ENCODE results near the gene SRRM4.

SRRM4 gene, protein sequence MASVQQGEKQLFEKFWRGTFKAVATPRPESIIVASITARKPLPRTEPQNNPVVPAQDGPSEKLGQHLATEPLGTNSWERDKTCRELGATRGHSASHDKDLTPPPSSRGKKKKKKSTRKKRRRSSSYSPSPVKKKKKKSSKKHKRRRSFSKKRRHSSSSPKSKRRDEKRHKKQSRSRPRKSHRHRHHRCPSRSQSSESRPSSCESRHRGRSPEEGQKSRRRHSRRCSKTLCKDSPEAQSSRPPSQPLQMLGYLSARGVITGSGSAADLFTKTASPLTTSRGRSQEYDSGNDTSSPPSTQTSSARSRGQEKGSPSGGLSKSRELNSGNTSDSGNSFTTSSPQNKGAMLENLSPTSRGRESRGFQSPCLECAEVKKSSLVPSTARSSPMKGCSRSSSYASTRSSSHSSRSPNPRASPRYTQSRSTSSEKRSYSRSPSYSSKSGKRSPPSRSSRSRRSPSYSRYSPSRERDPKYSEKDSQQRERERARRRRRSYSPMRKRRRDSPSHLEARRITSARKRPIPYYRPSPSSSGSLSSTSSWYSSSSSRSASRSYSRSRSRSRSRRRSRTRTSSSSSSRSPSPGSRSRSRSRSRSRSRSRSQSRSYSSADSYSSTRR

GRCh38 chr12:118981285-118982211, at the start of gene SRRM4:
Gene SRRM4 (plus strand): TSS chr12:118981541. CDS start chr12:118981883, 342 bp downstream.
- H3K9ac ChIP-seq (ENCODE audit: low read length in 2 of 2), result no peak within 1 kb of the TSS
- peaks cover 26 to 28% of the 10 kb centered on the region in 2 donors for H3K27me3 ChIP-seq (ENCODE audit: control insufficient read depth in 1 of 2, insufficient read depth in 2 of 2, low read length in 2 of 2)
- H3K9me3 ChIP-seq (ENCODE audit: control insufficient read depth in 2 of 2, low read length in 2 of 2), result peaks cover 0 to 2% of the 10 kb centered on the region in 2 donors
- H3K4me1 ChIP-seq (ENCODE audit: control insufficient read depth, insufficient read depth, low read length), result no peaks in the 10 kb centered on the region
- H3K27ac ChIP-seq (ENCODE audit: low read length), result no peak within 1 kb of the TSS
- H3K36me3 ChIP-seq (ENCODE audit: control insufficient read depth in 2 of 2, insufficient read depth in 2 of 2, low read length in 2 of 2), result no peaks in the 10 kb centered on the region
- peak within 1 kb of the TSS in 1 of 2 donors; percentile 49 for H3K4me3 ChIP-seq (ENCODE audit: low read length in 2 of 2)

GRCh38 chr12:118946256-118946655, 35.1 kb upstream of the SRRM4 start:
- H3K36me3 ChIP-seq (ENCODE audit: control insufficient read depth in 2 of 2, insufficient read depth in 2 of 2, low read length in 2 of 2), result no peaks in the 10 kb centered on the region
- H3K27me3 ChIP-seq (ENCODE audit: control insufficient read depth in 1 of 2, insufficient read depth in 2 of 2, low read length in 2 of 2), result no peaks in the 10 kb centered on the region
- H3K9ac ChIP-seq (ENCODE audit: low read length in 2 of 2), result no peak overlapping the region
- peaks cover 0 to 4% of the 10 kb centered on the region in 2 donors for H3K9me3 ChIP-seq (ENCODE audit: control insufficient read depth in 2 of 2, low read length in 2 of 2)
- H3K4me1 ChIP-seq (ENCODE audit: control insufficient read depth, insufficient read depth, low read length), result no peaks in the 10 kb centered on the region
- no peak overlapping the region for H3K4me3 ChIP-seq (ENCODE audit: low read length in 2 of 2)
- no peak overlapping the region for H3K27ac ChIP-seq (ENCODE audit: low read length)

GRCh38 chr12:118958520-118958919, 22.8 kb upstream of the SRRM4 start:
- H3K9ac ChIP-seq (ENCODE audit: low read length in 2 of 2), result no peak overlapping the region
- H3K4me3 ChIP-seq (ENCODE audit: low read length in 2 of 2), result no peak overlapping the region
- peaks cover 0 to 4% of the 10 kb centered on the region in 2 donors for H3K9me3 ChIP-seq (ENCODE audit: control insufficient read depth in 2 of 2, low read length in 2 of 2)
- no peaks in the 10 kb centered on the region for H3K36me3 ChIP-seq (ENCODE audit: control insufficient read depth in 2 of 2, insufficient read depth in 2 of 2, low read length in 2 of 2)
- no peaks in the 10 kb centered on the region for H3K4me1 ChIP-seq (ENCODE audit: control insufficient read depth, insufficient read depth, low read length)
- no peaks in the 10 kb centered on the region for H3K27me3 ChIP-seq (ENCODE audit: control insufficient read depth in 1 of 2, insufficient read depth in 2 of 2, low read length in 2 of 2)
- no peak overlapping the region for H3K27ac ChIP-seq (ENCODE audit: low read length)

DNA sequence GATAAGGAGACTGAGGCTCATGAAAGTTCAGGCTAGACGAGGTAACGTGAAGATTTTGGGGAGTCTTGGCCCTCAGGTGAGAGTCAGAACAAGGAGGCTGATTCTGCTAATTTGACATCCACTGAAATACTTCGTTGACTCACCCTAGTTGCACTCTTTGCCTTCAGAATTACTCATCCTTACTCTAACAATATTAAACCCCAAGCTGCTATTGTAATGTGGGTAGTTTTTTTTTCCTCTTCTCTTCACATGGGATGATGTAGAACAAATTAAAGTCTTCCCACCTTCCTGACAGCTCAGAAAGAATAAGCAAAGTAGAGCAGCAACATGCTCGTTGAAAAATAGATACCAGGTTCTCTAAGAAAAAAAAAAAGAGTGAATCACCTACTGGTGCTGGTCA, 22.0 kb upstream of the SRRM4 start:
- Histone ChIP-seq H3K4me3 (ENCODE audit: low read length in 2 of 2) (no peak overlapping the region), H3K27ac (ENCODE audit: low read length) (no peak overlapping the region), H3K9me3 (ENCODE audit: control insufficient read depth in 2 of 2, low read length in 2 of 2) (peaks cover 1 to 4% of the 10 kb centered on the region in 2 donors), H3K4me1 (ENCODE audit: control insufficient read depth, insufficient read depth, low read length) (no peaks in the 10 kb centered on the region), H3K27me3 (ENCODE audit: control insufficient read depth in 1 of 2, insufficient read depth in 2 of 2, low read length in 2 of 2) (no peaks in the 10 kb centered on the region), H3K36me3 (ENCODE audit: control insufficient read depth in 2 of 2, insufficient read depth in 2 of 2, low read length in 2 of 2) (no peaks in the 10 kb centered on the region), H3K9ac (ENCODE audit: low read length in 2 of 2) (no peak overlapping the region)

GRCh38 chr12:118959985-118960560, 21.3 kb upstream of the SRRM4 start:
- H3K36me3 ChIP-seq (ENCODE audit: control insufficient read depth in 2 of 2, insufficient read depth in 2 of 2, low read length in 2 of 2), result no peaks in the 10 kb centered on the region
- no peaks in the 10 kb centered on the region for H3K27me3 ChIP-seq (ENCODE audit: control insufficient read depth in 1 of 2, insufficient read depth in 2 of 2, low read length in 2 of 2)
- H3K9me3 ChIP-seq (ENCODE audit: control insufficient read depth in 2 of 2, low read length in 2 of 2), result peaks cover 3 to 4% of the 10 kb centered on the region in 2 donors
- H3K4me3 ChIP-seq (ENCODE audit: low read length in 2 of 2), result no peak overlapping the region
- H3K27ac ChIP-seq (ENCODE audit: low read length), result no peak overlapping the region
- H3K9ac ChIP-seq (ENCODE audit: low read length in 2 of 2), result no peak overlapping the region
- H3K4me1 ChIP-seq (ENCODE audit: control insufficient read depth, insufficient read depth, low read length), result no peaks in the 10 kb centered on the region

DNA sequence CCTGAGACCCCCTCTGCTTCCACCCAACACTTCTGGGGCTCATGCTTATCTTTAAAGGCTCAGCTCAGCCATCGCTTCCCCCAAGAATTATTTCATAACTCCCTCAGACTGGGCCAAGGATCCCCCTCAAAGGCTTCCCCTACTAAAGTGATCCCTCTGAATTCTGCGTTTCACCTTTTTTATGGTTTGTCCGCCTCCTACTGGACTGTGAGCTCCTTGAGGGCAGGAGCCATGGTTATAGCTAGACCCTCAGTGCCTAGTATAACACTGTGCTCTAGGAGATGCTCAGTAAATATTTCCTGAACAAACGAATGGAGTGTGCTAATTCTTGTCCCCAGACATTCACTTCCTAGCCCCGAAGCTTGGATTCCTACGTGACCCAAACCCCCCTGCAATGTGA, 20.5 kb upstream of the SRRM4 start:
- H3K9me3 ChIP-seq (ENCODE audit: control insufficient read depth in 2 of 2, low read length in 2 of 2), result peaks cover 3 to 4% of the 10 kb centered on the region in 2 donors
- no peak overlapping the region for H3K27ac ChIP-seq (ENCODE audit: low read length)
- no peak overlapping the region for H3K4me3 ChIP-seq (ENCODE audit: low read length in 2 of 2)
- no peaks in the 10 kb centered on the region for H3K27me3 ChIP-seq (ENCODE audit: control insufficient read depth in 1 of 2, insufficient read depth in 2 of 2, low read length in 2 of 2)
- no peaks in the 10 kb centered on the region for H3K4me1 ChIP-seq (ENCODE audit: control insufficient read depth, insufficient read depth, low read length)
- no peaks in the 10 kb centered on the region for H3K36me3 ChIP-seq (ENCODE audit: control insufficient read depth in 2 of 2, insufficient read depth in 2 of 2, low read length in 2 of 2)
- no peak overlapping the region for H3K9ac ChIP-seq (ENCODE audit: low read length in 2 of 2)

DNA sequence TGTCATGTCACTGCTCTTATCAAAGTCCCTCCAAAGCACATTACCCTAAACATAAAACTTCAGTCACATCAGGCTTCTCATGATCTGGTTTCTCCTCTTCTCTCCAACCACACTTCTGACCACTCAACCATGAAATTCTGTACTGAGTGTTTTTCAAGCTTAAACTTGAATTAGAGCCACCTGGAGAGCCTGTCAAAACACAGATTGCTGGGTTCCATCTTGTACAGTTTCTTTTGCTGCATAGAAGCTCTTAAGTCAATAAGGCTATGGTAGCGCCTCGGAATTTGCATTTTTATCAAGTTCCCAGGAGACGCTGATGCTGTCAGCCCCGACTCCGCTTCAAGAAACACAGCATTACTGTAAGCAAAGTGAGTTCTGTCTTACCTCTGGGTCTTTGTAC, 16.4 kb upstream of the SRRM4 start:
- no peaks in the 10 kb centered on the region for H3K27me3 ChIP-seq (ENCODE audit: control insufficient read depth in 1 of 2, insufficient read depth in 2 of 2, low read length in 2 of 2)
- H3K9me3 ChIP-seq (ENCODE audit: control insufficient read depth in 2 of 2, low read length in 2 of 2), result peaks cover 3 to 4% of the 10 kb centered on the region in 2 donors
- no peaks in the 10 kb centered on the region for H3K36me3 ChIP-seq (ENCODE audit: control insufficient read depth in 2 of 2, insufficient read depth in 2 of 2, low read length in 2 of 2)
- no peak overlapping the region for H3K27ac ChIP-seq (ENCODE audit: low read length)
- no peak overlapping the region for H3K9ac ChIP-seq (ENCODE audit: low read length in 2 of 2)
- no peaks in the 10 kb centered on the region for H3K4me1 ChIP-seq (ENCODE audit: control insufficient read depth, insufficient read depth, low read length)
- H3K4me3 ChIP-seq (ENCODE audit: low read length in 2 of 2), result no peak overlapping the region

DNA sequence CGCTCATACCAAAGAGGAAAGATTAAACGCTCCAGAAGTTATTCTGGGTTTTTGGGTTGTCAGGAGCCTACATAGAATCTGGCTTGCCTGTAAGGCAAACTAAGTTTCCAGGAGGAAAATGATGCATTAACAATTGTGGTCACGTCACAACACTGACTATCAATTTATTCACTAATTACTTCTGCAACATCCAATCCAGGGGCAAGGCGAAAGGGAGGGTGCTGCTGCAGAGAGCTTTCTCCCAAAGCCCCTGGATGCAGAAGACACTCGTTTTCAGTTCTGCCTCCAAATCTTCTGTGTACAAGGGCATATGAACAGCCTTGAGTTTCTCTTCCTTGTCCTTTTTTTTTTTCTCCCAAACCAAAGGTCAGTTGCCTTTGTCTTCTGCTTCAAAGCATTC, 10.5 kb upstream of the SRRM4 start:
- H3K9me3 ChIP-seq (ENCODE audit: control insufficient read depth in 2 of 2, low read length in 2 of 2), result no peaks in the 10 kb centered on the region
- H3K27me3 ChIP-seq (ENCODE audit: control insufficient read depth in 1 of 2, insufficient read depth in 2 of 2, low read length in 2 of 2), result no peaks in the 10 kb centered on the region
- H3K27ac ChIP-seq (ENCODE audit: low read length), result no peak overlapping the region

DNA sequence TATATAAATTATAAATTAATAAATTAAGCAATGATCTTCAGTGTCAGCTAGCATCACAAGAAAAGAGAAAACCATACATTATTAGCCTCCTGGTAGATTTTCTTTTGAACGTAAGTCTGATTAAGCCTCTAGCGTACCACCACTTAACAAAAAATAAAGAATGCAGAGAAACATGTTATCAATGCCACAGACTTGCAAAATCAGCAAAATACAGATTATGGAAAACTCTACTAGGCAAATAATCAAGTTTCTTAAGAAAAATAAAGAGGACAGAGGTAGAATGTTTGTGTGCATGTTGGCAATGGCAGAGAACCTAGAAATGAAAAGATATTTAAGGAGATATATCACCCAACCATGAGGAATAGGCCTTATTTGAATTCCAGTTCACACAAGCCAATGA, 8.4 kb upstream of the SRRM4 start:
- no peaks in the 10 kb centered on the region for H3K27me3 ChIP-seq (ENCODE audit: control insufficient read depth in 1 of 2, insufficient read depth in 2 of 2, low read length in 2 of 2)
- no peak overlapping the region for H3K27ac ChIP-seq (ENCODE audit: low read length)
- no peaks in the 10 kb centered on the region for H3K36me3 ChIP-seq (ENCODE audit: control insufficient read depth in 2 of 2, insufficient read depth in 2 of 2, low read length in 2 of 2)
- H3K4me1 ChIP-seq (ENCODE audit: control insufficient read depth, insufficient read depth, low read length), result no peaks in the 10 kb centered on the region
- H3K4me3 ChIP-seq (ENCODE audit: low read length in 2 of 2), result no peak overlapping the region
- no peaks in the 10 kb centered on the region for H3K9me3 ChIP-seq (ENCODE audit: control insufficient read depth in 2 of 2, low read length in 2 of 2)
- H3K9ac ChIP-seq (ENCODE audit: low read length in 2 of 2), result no peak overlapping the region

More for the DNA sequence above, 10.5 kb upstream of the SRRM4 start:
- no peaks in the 10 kb centered on the region for H3K4me1 ChIP-seq (ENCODE audit: control insufficient read depth, insufficient read depth, low read length)
- H3K9ac ChIP-seq (ENCODE audit: low read length in 2 of 2), result no peak overlapping the region
- no peak overlapping the region for H3K4me3 ChIP-seq (ENCODE audit: low read length in 2 of 2)
- no peaks in the 10 kb centered on the region for H3K36me3 ChIP-seq (ENCODE audit: control insufficient read depth in 2 of 2, insufficient read depth in 2 of 2, low read length in 2 of 2)

GRCh38 chr12:118979763-118980406, 1.5 kb upstream of the SRRM4 start:
- Histone ChIP-seq H3K9me3 (ENCODE audit: control insufficient read depth in 2 of 2, low read length in 2 of 2) (peaks cover 0 to 2% of the 10 kb centered on the region in 2 donors), H3K9ac (ENCODE audit: low read length in 2 of 2) (no peak overlapping the region), H3K27me3 (ENCODE audit: control insufficient read depth in 1 of 2, insufficient read depth in 2 of 2, low read length in 2 of 2) (peaks cover 26 to 28% of the 10 kb centered on the region in 2 donors), H3K4me1 (ENCODE audit: control insufficient read depth, insufficient read depth, low read length) (no peaks in the 10 kb centered on the region), H3K36me3 (ENCODE audit: control insufficient read depth in 2 of 2, insufficient read depth in 2 of 2, low read length in 2 of 2) (no peaks in the 10 kb centered on the region), H3K4me3 (ENCODE audit: low read length in 2 of 2) (no peak overlapping the region), H3K27ac (ENCODE audit: low read length) (no peak overlapping the region)

Measured in stomach smooth muscle (tissue), 2 donors.